ENCODE data around the gene RALB. TPM values are rescaled to one million over a fixed set of nuclear protein-coding genes. Genes with fewer than 3 reads are reported as not detected.

The RALB gene
- total RNA-seq, 4 donors from 2014 or later: 18.9 to 81.0 (median 59.4) TPM

DNA sequence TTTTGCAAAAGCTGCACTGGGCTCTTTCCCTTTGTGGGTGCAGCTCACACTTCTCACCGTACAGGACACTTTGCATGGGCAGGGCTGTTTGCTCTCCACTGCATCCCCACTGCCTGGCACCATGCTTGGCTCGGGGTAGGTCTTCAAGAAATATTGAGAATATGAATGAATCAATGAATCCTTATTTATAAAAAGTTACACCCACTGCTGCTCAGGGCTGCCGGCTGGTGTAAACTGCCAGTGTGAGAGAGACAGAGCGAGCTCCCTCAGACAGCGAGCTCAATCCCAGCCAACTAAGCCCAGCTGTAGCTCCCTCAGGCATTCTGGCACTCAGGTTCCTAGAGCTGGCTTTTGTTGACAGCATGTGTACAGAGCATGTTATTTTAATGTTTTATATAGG lies 32.9 kb upstream of the RALB start:
- intact Hi-C loops (cut with DNase I; ENCODE audit: low total_unique reads) (no loop called here), in situ Hi-C loops (cut with MboI; ENCODE audit: low pct_ligation_motif_present in 1 of 4, low pct_unique_long_range_greater_than_20kb in 1 of 4, low sequenced_read_pairs in 3 of 4) (loop anchor here in 1 of 4 donors (10.0 kb wide), 1 partner anchor 95 kb away; no protein-coding TSS in a partner anchor)
- no peak overlapping the region for H3K4me3 ChIP-seq
- H3K27ac ChIP-seq: no peak overlapping the region
- no peaks in the 10 kb centered on the region for H3K27me3 ChIP-seq
- TF ChIP-seq POLR2AphosphoS5 (IDR thresholded peaks at IDR 0.05): no peak
- H3K4me1 ChIP-seq: peaks cover 8 to 26% (median 23%) of the 10 kb centered on the region in 4 donors
- no peaks in the 10 kb centered on the region for H3K9me3 ChIP-seq
- 80 to 94% methylated on average over 1 to 5 of the region's 5 CpGs for WGBS, 2 donors (ENCODE audit: low coverage in 1 of 2)
- no peak for DNase-seq
- no peaks in the 10 kb centered on the region for H3K36me3 ChIP-seq

DNA sequence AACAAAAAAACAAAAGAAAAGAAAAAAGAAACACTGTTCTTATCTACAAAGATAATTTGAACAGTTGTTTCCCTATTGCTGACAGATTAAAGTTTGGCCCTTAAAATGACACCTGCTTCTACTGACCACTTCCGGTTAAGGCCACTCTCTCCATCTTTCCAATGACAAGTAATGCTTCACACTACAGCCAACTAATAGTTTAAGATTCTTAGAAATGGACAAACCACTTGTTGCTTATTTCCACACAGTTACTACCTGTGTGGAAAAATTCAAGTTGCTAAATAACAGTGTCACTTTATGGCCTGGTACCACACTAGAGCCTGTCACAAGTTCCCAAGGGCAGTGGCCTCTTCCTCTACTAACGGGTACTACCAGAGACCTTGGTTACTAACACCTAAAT lies 31.9 kb upstream of the RALB start:
- in situ Hi-C loops (cut with MboI; ENCODE audit: low pct_ligation_motif_present in 1 of 4, low pct_unique_long_range_greater_than_20kb in 1 of 4, low sequenced_read_pairs in 3 of 4): loop anchor here in 1 of 4 donors (10.0 kb wide), 1 partner anchor 94 kb away; no protein-coding TSS in a partner anchor
- Histone ChIP-seq H3K4me1 (peaks cover 8 to 26% (median 23%) of the 10 kb centered on the region in 4 donors), H3K36me3 (no peaks in the 10 kb centered on the region), H3K27me3 (no peaks in the 10 kb centered on the region), H3K4me3 (no peak overlapping the region), H3K9me3 (no peaks in the 10 kb centered on the region), H3K27ac (no peak overlapping the region)
- no peak for DNase-seq
- TF ChIP-seq POLR2AphosphoS5 (IDR thresholded peaks at IDR 0.05) (no peak), EP300 (IDR thresholded peaks at IDR 0.05; ENCODE audit: low read depth) (no peak), POLR2A (IDR thresholded peaks at IDR 0.05) (no peak)
- TF ChIP-seq, protein P1, sequence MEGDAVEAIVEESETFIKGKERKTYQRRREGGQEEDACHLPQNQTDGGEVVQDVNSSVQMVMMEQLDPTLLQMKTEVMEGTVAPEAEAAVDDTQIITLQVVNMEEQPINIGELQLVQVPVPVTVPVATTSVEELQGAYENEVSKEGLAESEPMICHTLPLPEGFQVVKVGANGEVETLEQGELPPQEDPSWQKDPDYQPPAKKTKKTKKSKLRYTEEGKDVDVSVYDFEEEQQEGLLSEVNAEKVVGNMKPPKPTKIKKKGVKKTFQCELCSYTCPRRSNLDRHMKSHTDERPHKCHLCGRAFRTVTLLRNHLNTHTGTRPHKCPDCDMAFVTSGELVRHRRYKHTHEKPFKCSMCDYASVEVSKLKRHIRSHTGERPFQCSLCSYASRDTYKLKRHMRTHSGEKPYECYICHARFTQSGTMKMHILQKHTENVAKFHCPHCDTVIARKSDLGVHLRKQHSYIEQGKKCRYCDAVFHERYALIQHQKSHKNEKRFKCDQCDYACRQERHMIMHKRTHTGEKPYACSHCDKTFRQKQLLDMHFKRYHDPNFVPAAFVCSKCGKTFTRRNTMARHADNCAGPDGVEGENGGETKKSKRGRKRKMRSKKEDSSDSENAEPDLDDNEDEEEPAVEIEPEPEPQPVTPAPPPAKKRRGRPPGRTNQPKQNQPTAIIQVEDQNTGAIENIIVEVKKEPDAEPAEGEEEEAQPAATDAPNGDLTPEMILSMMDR (IDR thresholded peaks at IDR 0.05): no peak
- intact Hi-C loops (cut with DNase I; ENCODE audit: low total_unique reads): no loop called here
- WGBS, 2 donors (ENCODE audit: low coverage in 1 of 2): 83 to 89% methylated on average over 2 of the region's 2 CpGs

GRCh38 chr2:120221616-120222015 lies 31.0 kb upstream of the RALB start:
- TF ChIP-seq POLR2A (IDR thresholded peaks at IDR 0.05) (no peak), EP300 (IDR thresholded peaks at IDR 0.05; ENCODE audit: low read depth) (no peak), POLR2AphosphoS5 (IDR thresholded peaks at IDR 0.05) (no peak)
- TF ChIP-seq, protein P1 (IDR thresholded peaks at IDR 0.05): no peak
- peaks cover 8 to 26% (median 23%) of the 10 kb centered on the region in 4 donors for H3K4me1 ChIP-seq
- intact Hi-C loops (cut with DNase I; ENCODE audit: low total_unique reads): no loop called here
- H3K9me3 ChIP-seq: no peaks in the 10 kb centered on the region
- H3K36me3 ChIP-seq: no peaks in the 10 kb centered on the region
- no peak for DNase-seq
- in situ Hi-C loops (cut with MboI; ENCODE audit: low pct_ligation_motif_present in 1 of 4, low pct_unique_long_range_greater_than_20kb in 1 of 4, low sequenced_read_pairs in 3 of 4): loop anchor here in 1 of 4 donors (10.0 kb wide), 1 partner anchor 93 kb away; no protein-coding TSS in a partner anchor
- WGBS, 2 donors (ENCODE audit: low coverage in 1 of 2): 85 to 88% methylated on average over 2 to 8 of the region's 8 CpGs
- no peaks in the 10 kb centered on the region for H3K27me3 ChIP-seq
- H3K27ac ChIP-seq: no peak overlapping the region
- H3K4me3 ChIP-seq: no peak overlapping the region

DNA sequence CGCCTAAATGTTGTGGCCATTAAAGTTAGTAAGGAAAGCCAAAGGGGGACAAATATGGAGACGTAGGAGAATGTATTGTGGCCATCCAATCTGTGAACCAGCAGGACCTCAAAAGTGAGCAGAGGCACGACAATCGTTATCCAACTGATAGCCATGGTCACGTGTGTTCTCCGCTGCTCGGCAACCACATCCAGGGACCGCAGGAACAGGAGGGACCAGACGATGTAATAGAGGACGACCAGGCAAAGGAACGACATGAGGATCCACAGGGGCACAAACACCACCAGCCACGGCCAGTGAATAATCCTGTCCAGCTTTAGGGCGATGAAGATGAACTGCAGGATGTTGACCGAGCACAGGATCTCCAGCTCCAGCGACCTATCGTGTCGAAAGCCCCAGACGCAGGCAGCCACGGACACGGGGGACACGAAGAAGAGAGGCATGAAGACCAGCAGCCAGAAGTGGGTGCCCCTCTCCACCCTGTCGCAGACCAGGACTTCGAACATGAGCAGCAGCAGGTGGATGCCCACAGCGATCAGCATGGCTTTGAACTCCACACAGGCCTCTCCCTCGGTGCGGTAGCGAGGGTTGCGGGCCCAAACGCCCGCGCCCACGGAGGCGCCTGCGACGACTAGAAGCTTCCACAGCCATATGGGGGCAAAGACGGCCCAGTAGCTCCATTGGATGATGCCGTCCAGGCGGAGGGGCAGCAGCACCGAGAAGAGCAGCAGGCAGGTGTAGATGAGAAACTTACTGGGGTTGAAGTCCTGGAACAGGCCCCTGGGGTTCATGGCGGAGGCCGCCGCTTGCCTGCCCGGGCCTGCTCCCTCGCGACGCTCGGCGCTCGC lies 30.2 kb upstream of the RALB start:
- 81% methylated on average over 49 of the region's 49 CpGs; no CpG with 5 or more reads in 1 of the 2 donors for WGBS, 2 donors (ENCODE audit: low coverage in 1 of 2)
- intact Hi-C loops (cut with DNase I; ENCODE audit: low total_unique reads): no loop called here
- H3K4me1 ChIP-seq: peaks cover 8 to 26% (median 23%) of the 10 kb centered on the region in 4 donors
- TF ChIP-seq POLR2A (IDR thresholded peaks at IDR 0.05) (no peak), POLR2AphosphoS5 (IDR thresholded peaks at IDR 0.05) (no peak), EP300 (IDR thresholded peaks at IDR 0.05; ENCODE audit: low read depth) (no peak)
- TF ChIP-seq, protein P1 (IDR thresholded peaks at IDR 0.05): no peak
- H3K27ac ChIP-seq: peak overlapping the region; percentile 92 to 97 (median 94)
- DNase-seq: peak; percentile 17
- in situ Hi-C loops (cut with MboI; ENCODE audit: low pct_ligation_motif_present in 1 of 4, low pct_unique_long_range_greater_than_20kb in 1 of 4, low sequenced_read_pairs in 3 of 4): loop anchor here in 1 of 4 donors (10.0 kb wide), 1 partner anchor 92 kb away; no protein-coding TSS in a partner anchor
- peak overlapping the region; percentile 44 to 74 (median 66) for H3K4me3 ChIP-seq
- H3K36me3 ChIP-seq: no peaks in the 10 kb centered on the region
- H3K27me3 ChIP-seq: no peaks in the 10 kb centered on the region
- H3K9me3 ChIP-seq: no peaks in the 10 kb centered on the region

Measured in transverse colon (tissue), 4 donors.